DND-41 (cell line): ENCODE measurements around the gene UEVLD.

ENCODE experiments used
- CTCF ChIP-seq: IDR thresholded peaks from 2 replicates; pipeline ENCODE4 v1.5.1; 2012; ENCODE audit warnings: borderline replicate concordance, low read length, moderate library complexity, mild to moderate bottlenecking; ENCODE audit not compliant: poor library complexity, severe bottlenecking; ENCODE audit errors: extremely low read depth
- EZH2 ChIP-seq: IDR thresholded peaks from 3 replicates; pipeline ENCODE4 v1.6.1; 2012; ENCODE audit warnings: borderline replicate concordance, low read depth, mild to moderate bottlenecking, moderate library complexity, low read length, inconsistent platforms; ENCODE audit not compliant: severe bottlenecking

GRCh38 chr11:18492888-18493287 is 95.6 kb downstream of the UEVLD start:
- no peak for TF ChIP-seq CTCF
- TF ChIP-seq EZH2 = no peak
